Inflammatory macrophage (primary cell): ENCODE data around the gene MANSC1.
"Not testable (repeated sequence)": the region's sequence is repeated elsewhere in the genome, so short reads cannot be mapped to it uniquely, and the experiment has no call there.

ENCODE experiments used
- DNase-seq, 2 donors: peaks; one replicate each; pipeline ENCODE4 v3.0.0-alpha.2; 2020 to 2022

The MANSC1 gene

DNA sequence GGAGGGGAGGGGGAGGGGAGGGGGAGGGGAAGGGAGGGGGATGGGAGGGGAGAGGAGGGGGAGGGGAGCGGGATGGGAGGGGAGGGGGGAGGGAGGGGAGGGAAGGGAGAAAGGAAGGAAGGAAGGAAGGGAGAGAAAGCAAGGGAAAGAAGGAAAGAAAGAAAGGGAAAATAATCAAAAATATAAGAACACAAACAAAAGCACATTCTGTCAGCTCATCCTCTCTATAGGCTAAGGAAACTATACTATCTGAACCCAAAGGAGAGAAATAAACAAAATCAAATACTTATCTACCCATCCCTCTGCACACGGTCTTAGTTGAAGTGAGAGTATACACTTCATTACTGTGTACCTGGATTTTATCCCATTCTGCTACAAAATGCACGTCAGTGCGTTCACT lies 26.9 kb downstream of the MANSC1 start:
- DNase-seq: no peak

DNA sequence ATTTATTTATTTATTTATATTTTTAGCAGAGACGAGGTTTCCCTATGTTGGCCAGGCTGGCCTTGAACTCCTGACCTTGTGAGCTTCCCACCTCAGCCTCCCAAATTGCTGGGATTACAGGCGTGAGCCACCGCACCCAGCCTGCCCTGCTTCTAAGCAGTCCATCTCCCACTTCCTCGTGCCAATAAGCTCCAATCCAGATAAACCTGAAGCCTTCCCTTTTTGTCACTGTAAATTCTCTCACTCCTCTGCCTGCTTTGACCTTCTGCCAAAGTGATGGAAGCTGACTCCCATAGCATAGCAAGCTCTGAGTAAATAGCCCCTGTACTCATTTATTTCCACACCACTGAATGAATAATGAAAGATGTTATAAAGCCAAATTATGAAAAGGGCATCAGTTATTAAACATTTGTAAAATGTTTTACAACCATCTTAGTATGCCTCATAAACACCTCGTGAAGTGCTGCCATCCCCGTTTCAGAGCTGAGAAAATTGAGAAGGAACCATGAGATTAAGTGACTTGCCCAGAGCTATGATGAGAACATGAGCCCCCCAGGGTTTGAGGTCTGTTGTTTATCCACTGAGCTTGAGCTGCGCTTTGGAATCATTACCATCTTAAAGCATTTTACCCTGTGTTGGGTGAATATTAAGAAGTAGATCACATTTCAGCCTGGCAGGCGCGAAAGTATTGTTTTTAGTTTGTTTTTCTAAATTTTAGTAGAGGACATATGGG lies 30.4 kb downstream of the MANSC1 start:
- no peak for DNase-seq

DNA sequence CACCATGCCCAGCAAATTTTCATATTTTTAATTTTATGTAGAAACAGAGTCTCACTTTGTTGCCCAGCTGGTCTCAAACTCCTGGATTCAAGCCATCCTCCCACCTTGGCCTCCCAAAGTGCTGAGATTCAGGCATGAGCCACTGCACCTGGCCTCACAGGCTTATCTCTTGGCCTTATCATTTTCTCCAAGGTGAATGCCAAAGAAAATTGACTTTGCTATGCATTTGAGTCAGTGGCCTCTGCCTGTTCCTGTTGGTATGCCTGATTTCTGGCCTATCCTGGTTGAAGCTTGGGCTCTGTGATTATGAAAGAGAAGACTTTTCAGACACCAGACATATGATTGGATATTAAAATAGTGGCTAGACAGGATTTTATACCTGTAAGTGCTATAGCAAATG lies 34.2 kb downstream of the MANSC1 start:
- DNase-seq: no peak

DNA sequence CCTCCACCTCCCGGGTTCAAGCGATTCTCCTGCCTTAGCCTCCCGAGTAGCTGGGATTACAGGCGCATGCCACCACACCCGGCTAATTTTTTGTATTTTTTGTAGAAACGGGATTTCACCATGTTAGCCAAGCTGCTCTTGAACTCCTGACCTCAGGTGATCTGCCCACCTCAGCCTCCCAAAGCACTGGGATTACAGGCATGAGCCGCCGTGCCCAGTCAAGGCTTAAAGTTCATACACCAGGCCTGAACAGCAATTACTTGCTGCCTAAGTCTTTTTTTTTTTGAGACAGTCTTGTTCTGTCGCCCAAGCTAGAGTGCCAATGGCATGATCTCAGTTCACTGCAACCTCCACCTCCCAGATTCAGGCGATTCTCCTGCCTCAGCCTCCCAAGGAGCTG lies 39.3 kb downstream of the MANSC1 start:
- not testable (repeated sequence) for DNase-seq

DNA sequence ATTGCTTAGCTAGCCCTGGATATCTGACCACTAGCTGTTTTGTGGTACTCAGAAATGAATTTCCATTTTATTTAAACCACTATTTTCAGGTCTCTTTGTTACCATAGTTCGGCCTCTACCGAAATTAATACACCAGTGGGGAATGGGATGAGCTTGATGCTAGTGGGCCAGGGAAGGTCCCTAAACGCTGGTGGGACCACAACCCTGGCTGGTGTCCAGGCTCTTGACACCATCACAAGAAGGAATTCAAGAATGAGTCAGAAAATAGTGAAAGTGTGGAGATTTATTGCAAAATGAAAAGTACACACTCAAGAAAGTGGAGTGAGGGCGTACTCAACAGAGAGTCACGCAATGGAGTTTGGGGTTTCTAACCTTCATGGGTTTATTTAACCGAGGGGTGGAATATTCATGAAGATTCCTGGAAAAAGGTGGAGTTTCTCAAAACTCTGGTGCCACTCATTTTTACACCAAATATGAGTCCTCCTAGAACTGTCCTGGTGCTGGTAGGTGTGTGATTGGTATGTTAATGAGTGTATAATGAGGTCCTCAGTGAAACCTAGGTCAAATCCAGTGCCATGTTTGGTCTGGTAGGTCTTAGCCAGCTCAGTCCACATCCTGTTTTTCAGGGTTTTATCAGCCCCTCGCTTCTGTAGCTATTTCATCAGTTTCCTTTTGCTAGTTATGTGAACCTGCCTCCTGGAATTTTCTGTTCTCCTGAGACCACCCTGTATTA lies 44.3 kb downstream of the MANSC1 start:
- no peak for DNase-seq

DNA sequence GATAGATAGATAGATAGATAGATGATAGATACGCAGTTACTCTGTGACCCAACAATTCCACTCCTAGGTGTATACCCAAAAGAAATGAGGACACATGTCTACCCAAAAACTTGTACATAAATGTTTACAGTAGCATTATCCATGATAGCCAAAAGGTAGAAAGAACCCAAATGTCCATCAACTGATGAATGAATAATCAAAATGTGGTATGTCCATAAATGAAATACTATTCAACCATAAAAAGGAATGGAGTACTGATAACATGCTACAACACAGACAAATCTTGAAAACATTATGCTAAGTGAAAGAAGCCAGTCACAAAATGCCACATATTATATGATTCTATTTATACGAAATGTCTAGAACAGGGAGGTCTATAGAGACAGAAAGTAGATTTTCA lies 47.1 kb downstream of the MANSC1 start:
- no peak for DNase-seq

DNA sequence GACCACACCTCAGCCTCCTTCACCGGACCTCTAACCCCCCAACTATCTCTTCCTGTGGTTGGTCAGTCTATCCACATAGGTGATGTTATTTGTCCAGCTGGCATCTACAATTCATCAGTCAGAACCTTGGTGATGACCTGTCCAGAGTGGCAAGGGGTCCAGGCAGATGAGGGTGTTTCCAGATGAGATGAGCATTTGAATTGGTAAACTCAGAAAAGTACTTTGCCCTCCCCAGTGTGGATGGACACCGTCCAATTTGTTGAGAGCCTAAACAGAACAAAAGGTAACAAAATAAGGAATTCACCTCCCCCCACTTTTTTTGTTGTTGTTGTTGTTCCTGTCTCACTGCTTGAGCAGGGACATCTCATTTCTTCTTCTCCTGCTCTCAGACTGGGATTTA lies 48.9 kb downstream of the MANSC1 start:
- DNase-seq: no peak

DNA sequence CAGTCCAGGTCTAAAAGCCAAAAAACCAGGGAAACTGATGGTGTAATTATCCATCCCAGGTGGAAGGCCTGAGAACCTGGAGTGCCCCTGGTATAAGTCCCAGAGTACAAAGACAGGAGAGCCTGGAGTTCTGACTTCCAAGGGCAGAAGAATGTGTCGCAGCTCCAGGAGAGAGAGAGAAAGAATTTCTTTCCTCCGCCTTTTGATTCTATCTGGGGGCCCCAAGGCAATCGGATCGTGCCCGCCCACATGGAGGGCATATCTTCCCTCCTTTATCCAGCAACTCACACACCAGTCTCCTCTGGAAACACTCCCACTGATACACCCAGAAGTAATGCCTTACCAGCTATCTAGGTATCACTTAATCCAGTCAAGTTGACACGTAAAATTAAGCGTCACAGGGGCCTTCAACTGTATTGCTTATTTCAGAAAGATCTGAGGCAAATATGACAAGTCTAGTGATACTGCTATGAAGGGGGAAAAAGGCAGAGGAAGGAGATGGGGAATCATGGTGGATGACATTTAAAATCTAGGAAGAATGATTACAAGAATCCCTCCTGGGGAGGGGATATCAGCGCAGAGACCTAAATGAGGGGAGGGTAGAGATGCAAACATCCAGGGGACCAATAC lies 52.7 kb downstream of the MANSC1 start:
- DNase-seq: no peak

DNA sequence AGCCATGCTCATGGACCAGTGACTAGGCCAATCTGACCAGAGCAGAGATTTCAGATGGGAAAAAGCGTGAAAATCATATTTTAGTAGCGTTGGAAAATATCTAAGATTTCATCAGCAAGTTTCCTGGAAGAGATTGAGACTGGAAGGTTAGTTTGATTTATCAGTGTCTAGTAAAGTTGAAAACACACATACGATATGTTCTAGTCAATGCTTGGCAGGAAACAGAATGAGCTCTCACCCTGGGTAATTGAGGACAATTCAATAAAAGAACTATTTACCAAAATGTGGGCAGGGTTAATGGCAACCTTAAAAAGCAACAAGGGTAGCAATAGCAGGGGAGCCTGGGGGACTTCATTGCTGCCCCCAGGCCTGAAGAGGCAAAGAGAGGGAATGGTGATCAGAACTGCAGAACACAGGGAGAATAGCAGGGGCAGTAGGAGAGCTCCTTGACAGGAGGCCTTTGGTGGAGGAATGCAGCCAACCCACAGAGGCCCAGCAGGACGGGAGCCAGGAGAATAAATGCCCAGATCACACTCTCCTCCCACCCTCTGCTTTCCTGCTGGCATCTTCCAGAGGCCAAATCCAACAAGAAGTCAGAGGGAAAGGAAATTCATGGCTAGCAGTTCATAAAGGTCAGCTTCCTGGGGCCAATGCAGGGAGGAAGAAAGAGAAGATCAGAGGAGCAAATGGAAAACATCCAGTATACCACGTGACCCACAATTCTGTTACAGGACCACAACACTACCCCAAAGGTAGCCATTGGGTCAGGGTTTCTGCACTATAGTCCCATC lies 55.6 kb downstream of the MANSC1 start:
- no peak for DNase-seq

DNA sequence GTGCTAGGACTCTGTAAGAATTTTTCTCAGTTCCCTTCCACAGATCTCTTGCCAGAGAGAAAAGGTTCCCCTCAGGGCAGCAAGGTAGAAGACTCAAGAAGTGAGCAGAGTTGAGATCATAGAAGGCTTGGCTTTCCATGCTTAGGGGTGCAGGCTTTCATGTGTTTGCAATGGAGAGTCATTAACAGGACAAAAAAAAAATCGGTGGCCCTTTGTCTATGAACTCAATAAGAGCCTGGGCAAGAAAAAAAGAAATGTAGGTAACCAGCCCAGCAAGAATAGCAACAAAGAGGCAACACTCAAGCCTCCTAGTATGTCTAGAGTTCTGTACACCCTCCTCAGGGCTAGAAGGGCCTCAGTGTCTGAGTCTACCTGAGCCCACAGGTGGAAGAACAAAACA lies 59.8 kb downstream of the MANSC1 start:
- no peak for DNase-seq

DNA sequence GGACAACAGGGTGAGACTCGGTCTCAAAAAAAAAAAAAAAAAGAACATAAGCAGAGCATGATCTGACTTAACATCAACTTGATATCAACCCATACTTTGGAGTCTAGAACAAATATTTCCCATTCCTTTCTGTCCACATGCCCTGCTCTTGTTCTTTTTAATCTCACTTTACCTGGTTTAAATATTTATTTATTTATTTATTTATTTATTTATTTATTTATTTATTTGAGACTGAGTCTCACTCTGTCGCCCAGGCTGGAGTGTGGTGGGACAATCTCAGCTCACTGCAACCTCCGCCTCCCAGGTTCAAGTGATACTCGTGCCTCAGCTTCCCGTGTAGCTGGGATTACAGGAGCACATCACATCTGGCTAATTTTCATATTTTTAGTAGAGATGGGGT lies 63.6 kb downstream of the MANSC1 start:
- DNase-seq: no peak

DNA sequence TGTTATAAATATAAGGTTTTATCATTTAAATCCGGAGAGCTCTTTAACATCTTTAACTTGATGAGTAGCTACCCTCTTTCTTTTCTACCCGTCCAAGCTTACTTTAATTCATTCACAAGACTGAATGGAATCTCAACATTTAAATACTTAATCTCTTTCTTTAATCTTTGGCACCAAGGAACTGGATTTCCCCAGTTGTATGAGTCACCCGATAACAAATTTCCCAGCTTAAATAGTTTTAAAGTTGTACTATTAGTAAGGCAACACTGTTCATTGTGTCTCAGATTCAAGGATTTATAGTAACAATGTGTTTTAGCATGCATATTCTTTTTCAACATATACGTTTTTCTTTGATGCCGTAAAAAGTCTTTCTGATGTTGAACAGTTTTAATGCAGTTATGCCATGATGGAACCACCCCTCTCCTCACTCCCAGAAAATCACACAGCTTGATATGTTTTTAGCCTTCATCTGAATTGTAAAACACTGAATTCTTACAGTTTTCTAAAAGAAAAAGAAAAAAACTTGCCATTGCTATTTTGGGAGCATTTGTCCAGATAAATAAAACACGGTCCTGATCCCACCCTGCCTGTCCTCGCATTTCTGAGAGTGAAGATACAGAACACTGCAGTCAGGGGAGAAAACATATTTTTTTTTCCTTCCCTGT lies 67.1 kb downstream of the MANSC1 start:
- no peak for DNase-seq

DNA sequence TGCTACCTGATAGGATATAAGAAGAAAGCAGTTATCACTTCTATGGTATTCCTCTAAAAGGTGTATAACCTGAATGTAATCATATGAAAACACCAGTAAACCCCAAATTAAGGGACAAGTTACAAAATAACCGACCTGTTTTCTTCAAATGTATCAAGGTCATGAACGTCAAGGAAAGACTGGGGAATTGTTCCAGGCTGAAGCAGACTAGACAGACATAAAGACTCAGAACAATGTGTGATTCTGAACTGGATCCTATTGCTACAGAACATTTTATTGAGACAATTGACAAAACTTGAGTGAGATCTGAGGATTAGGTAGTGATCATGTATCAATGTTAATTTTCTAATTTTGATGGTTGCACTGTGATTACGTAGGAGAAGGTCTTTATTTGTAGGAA lies 67.8 kb downstream of the MANSC1 start:
- DNase-seq: no peak

DNA sequence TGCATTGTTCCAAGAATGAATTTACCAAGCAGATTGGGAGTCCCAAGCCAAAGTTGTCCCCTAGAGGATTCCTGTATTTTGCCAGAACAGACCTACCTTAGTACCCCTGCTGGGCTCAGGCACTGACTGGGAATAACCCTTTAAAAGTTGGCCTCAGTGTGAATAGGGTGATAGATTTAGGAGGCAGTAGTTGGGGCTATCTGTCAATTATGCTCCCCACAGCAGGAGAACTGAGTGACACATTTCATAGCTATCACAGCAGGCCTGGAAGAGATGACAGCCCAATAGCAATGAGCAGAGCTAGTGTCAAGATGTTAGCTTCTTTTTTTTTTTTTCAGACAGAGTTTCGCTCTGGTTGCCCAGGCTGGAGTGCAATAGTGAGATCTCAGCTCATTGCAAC lies 68.9 kb downstream of the MANSC1 start:
- no peak for DNase-seq

DNA sequence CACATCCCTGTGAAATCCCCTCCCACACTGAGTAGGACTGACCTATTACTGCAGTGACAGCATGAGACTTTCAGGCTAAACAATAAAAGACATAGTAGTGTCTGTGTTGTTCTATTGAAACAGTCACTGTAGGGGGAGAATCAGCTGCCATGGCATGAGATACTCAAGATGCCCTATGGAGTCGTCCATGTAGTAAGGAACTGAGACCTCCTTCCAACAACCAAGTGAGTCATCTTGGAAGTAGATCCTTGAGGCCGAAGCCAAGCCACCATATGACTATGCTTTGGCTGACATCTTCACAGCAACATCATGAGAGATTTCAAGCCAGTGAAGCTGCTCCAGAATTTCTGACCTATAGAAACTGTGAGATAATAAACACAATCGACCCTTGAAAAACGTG lies 71.1 kb downstream of the MANSC1 start:
- no peak for DNase-seq
